Peyer's patch (tissue), 4 donors: Measurements from ENCODE around the gene JMY.

Experiments used
- POLR2A ChIP-seq, 2 donors: fragments of 450-650 bp; IDR thresholded peaks; one replicate each; pipeline ENCODE4 v1.5.1; 2017; ENCODE audit warnings: antibody characterized with exemption in 2 of 2, mild to moderate bottlenecking in 2 of 2, moderate library complexity in 2 of 2
- TF ChIP-seq, protein P1 (sequence below), 6 experiments: fragments of 450-650 bp in 4 of 6; fragments of 200-600 bp in 2 of 6; sonication (generic) in 1 of 6; IDR thresholded peaks; one replicate each; pipeline ENCODE4 v1.5.1; 2017 to 2019; ENCODE audit warnings: antibody characterized with exemption in 6 of 6, mild to moderate bottlenecking in 3 of 6, moderate library complexity in 1 of 6

DNA sequence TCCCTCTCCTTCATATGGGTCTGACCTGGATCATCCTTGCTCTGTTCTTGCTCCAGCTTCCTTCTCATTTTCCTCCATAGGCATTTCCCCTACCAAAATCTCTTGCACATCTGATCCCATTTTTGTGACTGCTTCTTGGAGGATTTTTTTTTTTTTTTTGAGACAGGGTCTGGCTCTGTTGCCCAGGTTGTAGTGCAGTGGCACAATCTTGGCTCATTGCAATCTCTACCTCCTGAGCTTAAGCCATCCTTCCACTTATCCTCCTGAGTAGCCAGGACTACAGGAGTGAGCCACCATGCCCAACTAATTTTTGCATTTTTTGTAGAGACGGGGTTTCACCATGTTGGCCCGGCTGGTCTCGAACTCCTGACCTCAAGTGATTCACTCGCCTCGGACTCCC lies 10.5 kb upstream of the JMY start:
- TF ChIP-seq, protein P1, sequence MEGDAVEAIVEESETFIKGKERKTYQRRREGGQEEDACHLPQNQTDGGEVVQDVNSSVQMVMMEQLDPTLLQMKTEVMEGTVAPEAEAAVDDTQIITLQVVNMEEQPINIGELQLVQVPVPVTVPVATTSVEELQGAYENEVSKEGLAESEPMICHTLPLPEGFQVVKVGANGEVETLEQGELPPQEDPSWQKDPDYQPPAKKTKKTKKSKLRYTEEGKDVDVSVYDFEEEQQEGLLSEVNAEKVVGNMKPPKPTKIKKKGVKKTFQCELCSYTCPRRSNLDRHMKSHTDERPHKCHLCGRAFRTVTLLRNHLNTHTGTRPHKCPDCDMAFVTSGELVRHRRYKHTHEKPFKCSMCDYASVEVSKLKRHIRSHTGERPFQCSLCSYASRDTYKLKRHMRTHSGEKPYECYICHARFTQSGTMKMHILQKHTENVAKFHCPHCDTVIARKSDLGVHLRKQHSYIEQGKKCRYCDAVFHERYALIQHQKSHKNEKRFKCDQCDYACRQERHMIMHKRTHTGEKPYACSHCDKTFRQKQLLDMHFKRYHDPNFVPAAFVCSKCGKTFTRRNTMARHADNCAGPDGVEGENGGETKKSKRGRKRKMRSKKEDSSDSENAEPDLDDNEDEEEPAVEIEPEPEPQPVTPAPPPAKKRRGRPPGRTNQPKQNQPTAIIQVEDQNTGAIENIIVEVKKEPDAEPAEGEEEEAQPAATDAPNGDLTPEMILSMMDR (IDR thresholded peaks at IDR 0.05): no peak
- no peak for TF ChIP-seq POLR2A (IDR thresholded peaks at IDR 0.05)
